Transverse colon (tissue), 4 donors: ENCODE data around the gene SMOC1. TPM values are rescaled to one million over a fixed set of nuclear protein-coding genes. Genes with fewer than 3 reads are reported as not detected.
A peak's percentile ranks its signal among the peaks of the same experiment; 100 is the strongest.

Source experiments
- DNase-seq: peaks from one replicate; pipeline ENCODE4 v3.0.0-alpha.2; 2019
- H3K27ac ChIP-seq, 4 donors: fragments of 200-600 bp; sonication (generic); 2 replicates each; pipeline ENCODE4 v1.5.1; 2016 to 2018; ENCODE audit warnings: inconsistent platforms in 4 of 4
- H3K27me3 ChIP-seq: fragments of 200-600 bp; sonication (generic); 2 replicates; pipeline ENCODE4 v1.5.1; 2017; ENCODE audit warnings: inconsistent platforms
- H3K36me3 ChIP-seq, 4 donors: fragments of 200-600 bp; sonication (generic); 2 replicates each; pipeline ENCODE4 v1.5.1; 2017 to 2019; ENCODE audit warnings: inconsistent platforms in 4 of 4
- H3K4me1 ChIP-seq, 4 donors: fragments of 200-600 bp; sonication (generic); 2 replicates each; pipeline ENCODE4 v1.5.1; 2017 to 2020; ENCODE audit warnings: inconsistent platforms in 4 of 4
- H3K4me3 ChIP-seq, 4 donors: fragments of 200-600 bp; sonication (generic); 1 replicate in 1 of 4; 2 replicates in 3 of 4; pipeline versions ENCODE4 v1.5.1 to v1.6.1; 2017 to 2019; ENCODE audit warnings: inconsistent platforms in 4 of 4
- H3K9me3 ChIP-seq, 2 donors: fragments of 200-600 bp; sonication (generic); 2 replicates each; pipeline ENCODE4 v1.5.1; 2017 to 2019; ENCODE audit warnings: inconsistent platforms in 2 of 2
- CTCF ChIP-seq, 5 experiments: fragments of 200-600 bp in 3 of 5; fragments of 450-650 bp in 2 of 5; sonication (generic) in 3 of 5; IDR thresholded peaks; 1 replicate in 2 of 5; 2 replicates in 3 of 5; pipeline ENCODE4 v1.5.1; 2016 to 2017; ENCODE audit warnings: antibody characterized with exemption in 5 of 5, inconsistent platforms in 3 of 5, mild to moderate bottlenecking in 2 of 5, moderate library complexity in 1 of 5
- EP300 ChIP-seq: sonication (generic); formaldehyde crosslinking; IDR thresholded peaks from one replicate; pipeline ENCODE4 v1.6.1; 2017; ENCODE audit warnings: antibody characterized with exemption, low read depth
- POLR2A ChIP-seq: fragments of 450-650 bp; IDR thresholded peaks from one replicate; pipeline ENCODE4 v1.6.1; 2016; ENCODE audit warnings: antibody characterized with exemption, mild to moderate bottlenecking, moderate library complexity
- POLR2AphosphoS5 ChIP-seq, 3 donors: sonication (generic); formaldehyde crosslinking; IDR thresholded peaks; one replicate each; pipeline ENCODE4 v1.6.1; 2016; ENCODE audit warnings: antibody characterized with exemption in 3 of 3
- WGBS, 2 donors: methylation state at CpG; one replicate each; pipeline ENCODE4 v1.1.5; 2018; ENCODE audit warnings: low coverage in 1 of 2; 5-methylcytosine and 5-hydroxymethylcytosine counted together
- in situ Hi-C, 4 donors: fragments of 200-750 bp; cut with MboI; loops; one replicate each; pipeline versions ENCODE4 v1.15.0 to v1.15.1; 2017; ENCODE audit warnings: low sequenced_read_pairs in 3 of 4, low pct_ligation_motif_present in 1 of 4, low pct_unique_long_range_greater_than_20kb in 1 of 4
- intact Hi-C: fragments of 100-400 bp; cut with DNase I; formaldehyde crosslinking; loops from one replicate; pipeline ENCODE4 v1.15.1; 2023; ENCODE audit warnings: low total_unique reads
- total RNA-seq, 4 donors: library from RNA; depleted of rRNA; stranded (reverse); fragments of >200 nt; gene quantifications; one replicate each; pipeline ENCODE4 v1.1.0, GENCODE V29; 2016

Gene SMOC1
- total RNA-seq, 4 donors from 2014 or later: 0.82 to 1.3 TPM; not detected in 2

GRCh38 chr14:69878251-69878650 lies 965 bp upstream of the SMOC1 start:
- Histone ChIP-seq H3K4me1 (peaks cover 0 to 5% (median 0%) of the 10 kb centered on the region in 4 donors), H3K9me3 (no peaks in the 10 kb centered on the region), H3K27me3 (peaks cover 59% of the 10 kb centered on the region), H3K36me3 (no peaks in the 10 kb centered on the region), H3K27ac (no peak overlapping the region), H3K4me3 (no peak overlapping the region)
- in situ Hi-C loops: no loop called here
- TF ChIP-seq POLR2A: no peak
- TF ChIP-seq CTCF (IDR thresholded peaks at IDR 0.05): no peak
- no peak for TF ChIP-seq POLR2AphosphoS5 (IDR thresholded peaks at IDR 0.05)
- TF ChIP-seq EP300: no peak
- intact Hi-C loops: no loop called here
- WGBS, 2 donors: 80% methylated on average over 9 of the region's 9 CpGs; no CpG with 5 or more reads in 1 of the 2 donors
- no peak for DNase-seq

- Histone ChIP-seq H3K4me1 (peaks cover 0 to 5% (median 0%) of the 10 kb centered on the region in 4 donors), H3K27me3 (peaks cover 69% of the 10 kb centered on the region), H3K4me3 (peak overlapping the region in 2 of 4 donors; percentile 18 to 25), H3K9me3 (no peaks in the 10 kb centered on the region), H3K36me3 (no peaks in the 10 kb centered on the region), H3K27ac (no peak overlapping the region)
- TF ChIP-seq POLR2A: no peak
- no peak for TF ChIP-seq CTCF (IDR thresholded peaks at IDR 0.05)
- TF ChIP-seq POLR2AphosphoS5 (IDR thresholded peaks at IDR 0.05): no peak
- no peak for TF ChIP-seq EP300
- intact Hi-C loops (no loop called here), in situ Hi-C loops (no loop called here)
- WGBS, 2 donors: 9 to 40% methylated on average over 3 to 21 of the region's 21 CpGs
- no peak for DNase-seq
These were observed 850 bp downstream of the SMOC1 start for GRCh38 chr14:69880044-69880487.

GRCh38 chr14:69880893-69881292 lies 1.7 kb downstream of the SMOC1 start:
- peaks cover 69% of the 10 kb centered on the region for H3K27me3 ChIP-seq
- intact Hi-C loops (no loop called here), in situ Hi-C loops (no loop called here)
- no peak for DNase-seq
- peaks cover 0 to 5% (median 0%) of the 10 kb centered on the region in 4 donors for H3K4me1 ChIP-seq
- TF ChIP-seq EP300 (no peak), POLR2AphosphoS5 (IDR thresholded peaks at IDR 0.05) (no peak), POLR2A (no peak), CTCF (IDR thresholded peaks at IDR 0.05) (no peak)
- H3K27ac ChIP-seq: no peak overlapping the region
- H3K4me3 ChIP-seq: no peak overlapping the region
- no peaks in the 10 kb centered on the region for H3K36me3 ChIP-seq
- 20 to 40% methylated on average over 1 to 5 of the region's 5 CpGs for WGBS, 2 donors
- H3K9me3 ChIP-seq: no peaks in the 10 kb centered on the region

- peaks cover 0 to 5% (median 0%) of the 10 kb centered on the region in 4 donors for H3K4me1 ChIP-seq
- intact Hi-C loops (no loop called here), in situ Hi-C loops (no loop called here)
- WGBS, 2 donors: 52 to 75% methylated on average over 4 to 11 of the region's 11 CpGs
- no peak for TF ChIP-seq POLR2AphosphoS5 (IDR thresholded peaks at IDR 0.05)
- no peak for TF ChIP-seq POLR2A
- no peak for TF ChIP-seq CTCF (IDR thresholded peaks at IDR 0.05)
- no peak overlapping the region for H3K27ac ChIP-seq
- no peak overlapping the region for H3K4me3 ChIP-seq
- no peak for DNase-seq
- H3K27me3 ChIP-seq: peaks cover 67% of the 10 kb centered on the region
- H3K36me3 ChIP-seq: no peaks in the 10 kb centered on the region
- H3K9me3 ChIP-seq: no peaks in the 10 kb centered on the region
These were observed 3.1 kb downstream of the SMOC1 start for GRCh38 chr14:69882116-69882864.
